SKM-1 (cell line): ENCODE results near the gene RANBP3.
A peak's percentile ranks its signal among the peaks of the same experiment; 100 is the strongest.
"Not testable (repeated sequence)": the region's sequence is repeated elsewhere in the genome, so short reads cannot be mapped to it uniquely, and the experiment has no call there.

Experiments
- DNase-seq: peaks from one replicate; lab custom pipeline; 2025; ENCODE audit not compliant: unreplicated experiment; lab: John Stamatoyannopoulos, UW

Gene RANBP3

GRCh38 chr19:5889288-5889971, 88.5 kb downstream of the RANBP3 start:
- DNase-seq, result no peak

GRCh38 chr19:5884065-5884811, 93.7 kb downstream of the RANBP3 start:
- not testable (repeated sequence) for DNase-seq

DNA sequence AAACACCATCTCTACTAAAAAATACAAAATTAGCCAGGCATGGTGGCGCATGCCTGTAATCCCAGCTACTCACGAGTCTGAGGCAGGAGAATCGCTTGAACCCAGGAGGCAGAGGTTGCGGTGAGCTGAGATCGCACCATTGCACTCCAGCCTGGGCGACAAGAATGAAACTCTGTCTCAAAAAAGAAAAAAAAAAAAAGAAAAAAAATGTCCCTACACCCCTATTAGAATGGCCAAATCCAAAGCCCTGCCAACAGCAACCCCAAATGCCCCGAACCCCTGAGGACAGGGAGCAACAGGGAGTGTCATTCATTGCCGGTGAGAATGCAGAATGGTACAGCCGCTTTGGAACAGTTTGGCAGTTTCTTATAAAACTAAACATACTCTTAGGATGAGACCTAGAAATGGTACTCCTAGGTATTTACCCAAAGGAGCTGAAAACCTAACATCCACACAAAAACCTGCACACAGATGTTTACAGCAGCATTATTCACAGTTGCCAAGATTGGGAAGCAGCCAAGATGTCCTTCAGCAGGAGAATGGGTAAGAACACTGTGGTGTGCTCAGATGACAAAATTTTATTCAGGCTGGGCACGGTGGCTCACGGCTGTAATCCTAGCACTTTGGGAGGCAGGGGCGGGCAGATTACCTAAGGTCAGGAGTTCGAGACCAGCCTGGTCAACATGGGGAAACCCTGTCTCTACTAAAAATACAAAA, 94.6 kb downstream of the RANBP3 start:
- DNase-seq, result not testable (repeated sequence)

DNA sequence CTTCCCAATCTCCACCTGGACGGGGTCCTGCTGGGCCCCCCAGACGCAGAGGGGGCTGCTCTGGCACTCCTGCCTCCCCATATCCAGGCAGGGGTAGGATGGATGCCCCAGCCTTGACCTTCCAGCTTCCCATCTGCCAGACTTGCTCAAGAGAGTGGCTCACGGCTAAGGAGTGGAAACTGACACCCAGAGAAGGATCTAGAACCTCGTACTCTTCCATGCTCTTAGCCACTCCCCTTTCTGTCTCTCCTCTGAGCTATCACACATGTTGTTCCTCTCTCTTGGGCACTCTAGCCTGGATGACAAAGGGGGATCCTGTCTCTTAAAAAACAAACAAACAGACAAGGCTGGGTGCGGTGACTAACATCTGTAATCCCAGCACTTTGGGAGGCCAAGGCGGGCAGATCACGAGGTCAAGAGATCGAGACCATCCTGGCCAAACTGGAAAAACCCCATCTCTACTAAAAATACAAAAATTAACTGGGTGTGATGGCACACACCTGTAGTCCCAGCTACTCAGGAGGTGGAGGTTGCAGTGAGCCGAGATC, 95.4 kb downstream of the RANBP3 start:
- DNase-seq, result no peak

GRCh38 chr19:5881543-5882299, 96.2 kb downstream of the RANBP3 start:
- DNase-seq, result no peak

GRCh38 chr19:5880604-5881078, 97.3 kb downstream of the RANBP3 start:
- no peak for DNase-seq

DNA sequence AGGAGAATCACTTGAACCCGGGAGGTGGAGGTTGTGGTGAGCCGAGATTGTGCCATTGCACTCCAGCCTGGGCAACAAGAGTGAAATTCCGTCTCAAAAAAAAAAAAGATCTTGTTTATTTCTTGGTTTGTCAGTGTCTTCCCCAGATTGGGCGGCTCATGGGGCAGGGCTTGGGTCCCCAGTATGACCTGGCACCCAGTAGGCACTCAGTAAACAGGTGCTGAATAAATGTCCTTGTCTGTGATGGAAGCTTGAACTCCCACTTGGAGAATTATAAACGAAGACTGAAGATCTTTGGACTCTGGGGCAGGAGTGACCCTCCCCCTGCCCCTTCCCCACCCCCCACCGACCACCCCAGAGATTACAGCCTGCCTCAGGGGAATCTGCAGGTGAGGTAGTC, 97.7 kb downstream of the RANBP3 start:
- DNase-seq, result no peak

GRCh38 chr19:5877882-5878281, 100.1 kb downstream of the RANBP3 start:
- DNase-seq, result no peak

DNA sequence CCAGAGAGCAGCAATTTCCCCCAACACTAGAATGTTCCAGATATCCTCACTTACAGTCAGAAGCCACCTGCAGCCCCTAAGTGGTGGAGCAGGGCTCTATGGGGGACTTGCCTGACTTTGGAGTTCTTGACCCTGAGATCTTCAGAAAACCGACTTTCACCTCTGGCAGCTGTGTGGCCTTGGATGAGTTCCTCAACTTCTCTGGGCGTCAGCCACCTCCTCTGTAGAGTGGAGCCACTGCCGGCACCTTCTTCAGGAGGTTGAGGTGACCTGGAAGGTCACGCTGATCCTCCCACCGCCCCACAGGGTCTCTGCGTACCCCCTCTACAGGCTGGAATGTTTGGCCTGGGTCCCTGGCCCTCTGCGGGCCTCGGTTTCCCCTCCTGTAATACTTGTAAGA, 100.5 kb downstream of the RANBP3 start:
- no peak for DNase-seq

DNA sequence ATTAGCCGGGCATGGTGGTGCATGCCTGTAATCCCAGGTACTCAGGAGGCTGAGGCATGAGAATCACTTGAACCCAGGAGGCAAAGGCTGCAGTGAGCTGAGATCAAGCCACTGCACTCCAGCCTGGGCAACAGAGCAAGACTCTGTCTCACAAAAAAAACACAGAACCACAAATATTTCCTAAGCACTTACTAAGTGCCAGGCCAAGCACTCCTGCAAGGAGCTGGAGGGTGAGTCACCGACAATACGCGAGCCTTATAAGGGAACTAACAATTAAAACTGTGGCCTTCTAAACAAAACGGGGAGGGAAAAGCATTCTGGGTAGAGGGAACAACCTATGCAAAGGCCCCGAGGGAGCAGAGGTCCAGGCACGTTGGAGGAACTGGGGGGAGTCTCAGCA, 103.4 kb downstream of the RANBP3 start:
- peak; percentile 62 for DNase-seq

DNA sequence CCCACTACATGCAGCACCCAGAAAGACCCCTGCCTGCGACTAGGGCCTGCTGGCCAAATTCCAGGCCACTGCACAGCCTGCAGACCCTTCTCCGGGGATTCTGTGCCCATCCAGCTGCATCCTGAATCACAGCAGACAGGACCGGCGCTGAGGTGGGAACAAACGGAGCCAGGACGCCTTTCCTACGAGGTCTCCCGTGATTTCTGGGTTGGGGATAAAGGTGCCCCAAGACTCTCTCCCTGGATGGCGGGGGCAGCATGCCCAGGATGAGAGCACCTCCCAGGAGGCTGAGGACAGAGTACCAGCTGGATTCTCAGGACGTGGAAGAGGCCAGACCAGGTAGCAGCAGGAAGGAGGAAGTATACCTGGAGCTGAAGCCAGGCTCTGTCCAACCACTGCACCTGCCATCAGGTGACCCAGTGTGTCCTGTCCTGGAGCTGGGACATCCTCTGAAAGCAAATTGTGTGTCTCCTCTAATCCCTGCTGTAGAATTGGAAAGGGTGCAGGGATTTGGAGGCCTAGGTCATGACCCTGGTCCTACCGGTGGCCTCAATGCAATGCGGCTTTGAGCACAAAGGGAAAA, 104.2 kb downstream of the RANBP3 start:
- DNase-seq, result no peak

GRCh38 chr19:5870986-5871394, 107.0 kb downstream of the RANBP3 start:
- DNase-seq, result no peak

GRCh38 chr19:5867201-5868136, 110.5 kb downstream of the RANBP3 start:
- no peak for DNase-seq
